GM19099 (cell line): ENCODE measurements around the gene ANGPTL5.

ENCODE experiments used
- POLR2A ChIP-seq: IDR thresholded peaks from 3 replicates; pipeline ENCODE4 v1.6.1; 2011; ENCODE audit warnings: low read depth; ENCODE audit not compliant: insufficient read length; ENCODE audit errors: extremely low read depth

ANGPTL5 gene

DNA sequence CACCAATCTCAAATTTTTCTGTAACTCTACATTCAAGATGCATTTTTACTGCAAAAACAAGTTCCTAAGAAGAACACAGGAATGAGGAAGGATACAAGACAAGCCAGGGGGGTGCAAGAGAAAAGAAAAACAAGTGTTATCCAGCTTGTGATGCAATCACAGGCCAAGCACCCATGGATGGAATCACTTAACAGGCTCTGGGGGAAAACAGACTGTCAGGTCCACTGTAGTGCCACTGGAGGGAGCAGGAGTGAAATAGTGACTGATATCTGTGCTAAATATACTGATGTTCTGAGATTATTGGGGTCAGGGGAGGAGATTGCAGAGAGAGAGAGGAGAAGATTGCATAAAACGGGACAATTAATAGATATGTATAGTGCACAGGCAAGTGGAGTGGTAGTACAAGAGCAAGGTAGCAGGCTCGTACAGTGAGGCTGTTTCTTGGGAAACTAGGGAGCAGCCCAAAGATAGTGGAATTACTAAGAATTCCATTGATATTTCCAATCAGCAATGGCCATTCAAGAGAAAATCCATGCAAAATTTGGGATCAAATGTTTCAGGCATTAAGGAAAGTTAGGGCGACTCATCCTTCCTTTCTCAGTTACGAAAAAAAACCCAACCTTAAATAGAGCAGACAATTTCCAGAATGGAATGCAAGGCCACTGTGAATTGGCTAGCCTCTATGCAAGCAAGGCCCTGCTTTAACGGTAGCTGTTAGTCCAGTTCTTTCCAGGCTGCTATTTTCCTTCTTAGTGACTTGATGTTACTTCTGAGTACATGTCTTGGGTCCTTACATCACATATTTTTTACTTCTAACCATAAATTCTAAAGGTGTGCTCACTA, 53.7 kb downstream of the ANGPTL5 start:
- no peak for TF ChIP-seq POLR2A

DNA sequence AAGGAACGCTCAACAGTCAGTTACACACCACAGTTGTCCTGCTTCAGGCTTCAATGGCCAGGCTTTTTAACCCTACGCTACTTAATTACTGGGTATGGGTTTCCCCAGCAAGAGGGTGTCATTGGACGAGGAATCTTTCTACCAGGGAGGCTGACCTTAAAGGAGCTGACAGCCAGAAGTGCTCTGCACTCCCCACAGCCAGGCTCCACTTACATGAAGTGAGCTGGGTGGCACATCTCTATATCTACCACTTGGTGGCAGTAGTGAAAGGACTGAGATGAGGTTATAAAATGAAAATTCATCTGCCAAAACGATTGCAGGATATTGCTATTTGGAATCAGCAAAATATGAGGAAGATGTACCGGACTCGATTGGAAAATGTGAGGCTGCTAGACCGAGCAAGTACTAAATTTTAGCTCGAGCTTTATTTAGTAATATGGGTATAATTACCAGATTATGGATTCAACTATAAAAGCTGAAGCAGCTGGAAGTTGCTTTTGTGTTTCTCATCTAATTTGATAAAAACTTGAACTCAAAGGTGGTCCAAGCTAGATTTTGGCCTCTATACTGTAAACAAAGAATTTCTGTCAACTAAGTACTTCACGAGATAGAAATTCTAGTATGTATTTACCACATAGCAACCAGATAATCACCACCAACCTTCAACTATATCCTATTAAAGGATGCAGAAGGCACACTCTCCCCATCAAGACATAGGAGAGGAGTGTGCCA, 55.5 kb downstream of the ANGPTL5 start:
- no peak for TF ChIP-seq POLR2A

DNA sequence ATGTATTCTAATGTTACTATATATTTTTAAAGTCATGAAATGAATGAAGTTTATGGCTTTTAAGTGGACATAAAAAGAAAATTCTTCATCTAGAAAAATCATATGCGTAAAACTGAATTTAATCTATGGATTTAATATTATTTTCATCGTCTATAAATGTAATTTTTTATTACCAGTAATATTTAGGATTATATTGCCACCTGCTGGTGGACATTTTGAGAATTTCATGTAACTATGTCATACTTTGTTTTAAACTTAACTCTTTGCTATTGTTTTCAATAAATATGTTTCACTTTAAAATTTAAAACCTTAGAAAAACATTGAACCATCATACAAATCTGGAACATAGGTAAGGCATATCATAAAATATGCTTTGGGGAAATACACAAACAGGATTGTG, 68.1 kb downstream of the ANGPTL5 start:
- no peak for TF ChIP-seq POLR2A

DNA sequence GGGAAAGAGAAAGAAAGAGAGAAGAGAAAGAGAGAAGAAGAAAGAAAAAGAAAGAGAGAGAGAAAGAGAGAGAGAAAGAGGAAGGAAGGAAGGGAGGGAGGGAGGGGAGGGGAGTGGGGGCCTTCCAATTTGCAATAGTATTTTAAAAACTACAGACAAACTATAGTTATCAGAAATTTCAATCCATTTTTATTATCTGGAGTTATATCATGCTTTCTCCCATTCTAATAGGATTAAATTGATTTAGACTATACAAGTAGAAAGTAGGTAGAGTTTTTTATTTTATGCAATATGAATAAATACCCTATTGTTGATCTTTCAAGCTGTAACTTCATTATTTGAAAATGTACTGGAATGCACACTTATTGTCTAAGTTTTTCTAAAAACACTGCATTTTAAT, 71.7 kb downstream of the ANGPTL5 start:
- TF ChIP-seq POLR2A, result no peak

DNA sequence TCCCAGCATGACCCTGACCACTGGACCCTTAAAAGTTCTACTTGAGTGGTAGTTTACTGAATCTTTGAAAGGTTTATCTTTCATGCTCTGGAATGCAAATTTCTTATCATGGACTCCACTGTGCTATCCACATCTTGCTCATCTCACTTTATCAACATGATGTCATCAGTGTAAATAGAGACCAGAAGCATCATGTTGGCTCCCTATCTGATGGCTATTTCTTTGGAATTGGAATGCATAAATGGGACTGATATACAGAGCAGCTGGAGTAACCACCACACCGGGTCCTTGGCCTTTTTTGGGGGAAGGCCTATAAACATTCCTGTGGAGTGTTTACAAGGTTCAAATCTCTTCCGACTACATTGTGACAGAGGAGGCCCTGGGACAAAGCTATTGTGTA, 75.6 kb downstream of the ANGPTL5 start:
- TF ChIP-seq POLR2A, result no peak
